Stomach (tissue), 4 donors: Measurements from ENCODE around the gene CALY.

Experiments used
- CTCF ChIP-seq, 7 experiments: fragments of 450-650 bp in 4 of 7; fragments of 200-600 bp in 3 of 7; sonication (generic) in 3 of 7; IDR thresholded peaks; one replicate each; pipeline ENCODE4 v1.5.1; 2016 to 2019; ENCODE audit warnings: antibody characterized with exemption in 7 of 7, control low read depth in 2 of 7, mild to moderate bottlenecking in 1 of 7
- EP300 ChIP-seq: sonication (generic); formaldehyde crosslinking; IDR thresholded peaks from one replicate; pipeline ENCODE4 v1.6.1; 2017; ENCODE audit warnings: antibody characterized with exemption
- POLR2A ChIP-seq, 4 donors: fragments of 450-650 bp; IDR thresholded peaks; one replicate each; pipeline ENCODE4 v1.6.1; 2016; ENCODE audit warnings: antibody characterized with exemption in 4 of 4, control low read depth in 2 of 4, mild to moderate bottlenecking in 1 of 4, moderate library complexity in 1 of 4
- POLR2AphosphoS5 ChIP-seq, 3 donors: sonication (generic); formaldehyde crosslinking; IDR thresholded peaks; one replicate each; pipeline ENCODE4 v1.6.1; 2016; ENCODE audit warnings: antibody characterized with exemption in 3 of 3

- TF ChIP-seq CTCF (IDR thresholded peaks at IDR 0.05) (no peak), POLR2AphosphoS5 (IDR thresholded peaks at IDR 0.05) (no peak), EP300 (no peak), POLR2A (IDR thresholded peaks at IDR 0.05) (no peak)
These were observed 21.8 kb downstream of the CALY start for GRCh38 chr10:133314911-133315310.
